GM10266 (cell line): ENCODE data around the gene ZNF133.

Source experiments
- DNase-seq: peaks from one replicate; pipeline ENCODE4 v3.0.0; 2012; ENCODE audit errors: extremely low spot score
- CTCF ChIP-seq: IDR thresholded peaks from 2 replicates; pipeline ENCODE4 v1.5.1; 2012; ENCODE audit warnings: mild to moderate bottlenecking, low read depth; ENCODE audit not compliant: control insufficient read depth, insufficient read depth; ENCODE audit errors: missing control alignments

ZNF133 gene

GRCh38 chr20:18284805-18285533 is 3.4 kb upstream of the ZNF133 start:
- DNase-seq: no peak
- no peak for TF ChIP-seq CTCF

- TF ChIP-seq CTCF: no peak
- DNase-seq: peak; percentile 29
Observed at GRCh38 chr20:18287546-18287914, 797 bp upstream of the ZNF133 start.

- no peak for TF ChIP-seq CTCF
- no peak for DNase-seq
Observed at GRCh38 chr20:18288749-18289267, 481 bp downstream of the ZNF133 start.

GRCh38 chr20:18289306-18289705 is 979 bp downstream of the ZNF133 start:
- DNase-seq: no peak
- no peak for TF ChIP-seq CTCF

GRCh38 chr20:18299364-18299763 is 11.0 kb downstream of the ZNF133 start:
- DNase-seq: no peak
- no peak for TF ChIP-seq CTCF

- DNase-seq: no peak
- no peak for TF ChIP-seq CTCF
Observed at GRCh38 chr20:18304618-18305017, 16.3 kb downstream of the ZNF133 start.

GRCh38 chr20:18307301-18307700 is 19.0 kb downstream of the ZNF133 start:
- no peak for DNase-seq
- no peak for TF ChIP-seq CTCF
